Activated CD8-positive, alpha-beta memory T cell treated with anti-CD3 and anti-CD28 coated beads, Interleukin-2, amount 10 ng/mL, durations not matched to agents 7 days and 5 days (primary cell): Measurements from ENCODE around the gene CLEC17A. TPM values are rescaled to one million over a fixed set of nuclear protein-coding genes. Genes with fewer than 3 reads are reported as not detected.

Source experiments
- ATAC-seq: fragments of 150-1000 bp; cut with Tn5 transposase; one replicate; pipeline ENCODE4 v1.10.0; 2021; ENCODE audit warnings: moderate library complexity
- CTCF ChIA-PET: fragments of 350-600 bp; sonication (Branson Sonifier 250); formaldehyde crosslinking; loops from one replicate; lab custom pipeline; 2021; ENCODE audit warnings: antibody characterized with exemption; lab: Charles Lee
- DNase-seq: peaks from one replicate; pipeline ENCODE4 v3.0.0-alpha.2; 2020
- H3K27ac Mint-ChIP-seq: one replicate; pipeline ENCODE4 v1.8.0; 2021; ENCODE audit warnings: mild to moderate bottlenecking, mixed read lengths
- H3K27me3 Mint-ChIP-seq: one replicate; pipeline ENCODE4 v1.8.0; 2021; ENCODE audit warnings: mixed read lengths
- H3K36me3 Mint-ChIP-seq: one replicate; pipeline ENCODE4 v1.8.0; 2021; ENCODE audit warnings: mild to moderate bottlenecking, mixed read lengths
- H3K4me1 Mint-ChIP-seq: one replicate; pipeline ENCODE4 v1.8.0; 2021; ENCODE audit warnings: mixed read lengths
- H3K4me3 Mint-ChIP-seq: one replicate; pipeline ENCODE4 v1.8.0; 2021; ENCODE audit warnings: mild to moderate bottlenecking, moderate library complexity, mixed read lengths
- H3K9me3 Mint-ChIP-seq: one replicate; pipeline ENCODE4 v1.8.0; 2022; ENCODE audit warnings: low read depth, mixed read lengths
- total RNA-seq, 2 experiments: library from RNA; stranded (reverse); gene quantifications; one replicate each; pipeline ENCODE4 v1.2.3, GENCODE V29; 2021

Gene CLEC17A
- total RNA-seq, 2 experiments from 2014 or later: not detected

DNA sequence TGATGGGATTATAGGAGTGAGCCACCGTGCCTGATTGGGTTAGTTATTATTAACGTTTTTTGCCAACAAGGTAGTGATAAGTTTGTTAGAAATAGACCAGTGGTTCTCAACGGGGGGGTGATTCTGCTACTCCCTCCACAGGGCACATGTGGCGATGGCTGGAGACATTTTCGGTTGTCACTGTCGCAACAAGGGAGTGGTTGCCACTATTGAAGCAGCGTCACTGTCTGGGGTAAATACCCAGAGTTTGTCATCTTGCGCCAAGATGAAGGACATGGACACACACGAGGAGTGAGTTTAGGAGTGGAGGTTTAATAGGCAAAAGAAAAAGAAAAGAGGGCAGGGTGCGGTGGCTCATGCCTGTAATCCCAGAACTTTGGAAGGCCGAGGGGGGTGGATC is 72.8 kb downstream of the CLEC17A start:
- H3K4me1 Mint-ChIP-seq: no peaks in the 10 kb centered on the region
- ATAC-seq (no peak), DNase-seq (no peak)
- no peaks in the 10 kb centered on the region for H3K9me3 Mint-ChIP-seq
- H3K4me3 Mint-ChIP-seq: no peak overlapping the region
- H3K27ac Mint-ChIP-seq: no peak overlapping the region
- H3K27me3 Mint-ChIP-seq: peaks cover 7% of the 10 kb centered on the region
- CTCF ChIA-PET: no interaction called here
- no peaks in the 10 kb centered on the region for H3K36me3 Mint-ChIP-seq

DNA sequence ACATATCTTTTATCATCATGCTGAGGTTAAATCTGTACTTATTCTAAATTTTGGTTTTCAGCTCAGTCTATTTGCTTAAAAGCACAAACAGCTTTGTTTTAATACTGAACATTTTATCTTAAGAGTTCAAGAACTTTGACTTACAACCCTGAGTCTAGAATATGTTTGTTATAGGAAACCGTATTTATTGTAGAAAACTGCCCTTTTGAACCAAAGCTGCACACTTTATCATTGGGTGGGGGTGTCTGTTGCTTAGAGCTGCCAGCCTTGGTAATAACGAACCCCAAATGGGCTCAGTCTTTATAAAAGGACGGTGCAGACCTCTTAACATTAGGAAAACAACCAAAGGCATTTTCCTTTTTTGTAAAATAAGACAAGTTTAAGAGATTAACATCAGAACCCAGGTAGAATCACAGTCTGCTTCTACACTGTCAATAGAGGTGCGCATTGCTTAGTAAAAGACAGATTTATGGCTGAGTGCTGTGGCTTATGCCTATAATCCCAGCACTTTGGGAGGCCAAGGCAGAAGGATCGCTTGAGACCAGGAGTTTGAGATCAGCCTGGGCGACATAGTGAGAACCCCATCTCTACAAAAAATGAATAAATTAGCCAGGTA is 77.1 kb downstream of the CLEC17A start:
- no peak for ATAC-seq

DNA sequence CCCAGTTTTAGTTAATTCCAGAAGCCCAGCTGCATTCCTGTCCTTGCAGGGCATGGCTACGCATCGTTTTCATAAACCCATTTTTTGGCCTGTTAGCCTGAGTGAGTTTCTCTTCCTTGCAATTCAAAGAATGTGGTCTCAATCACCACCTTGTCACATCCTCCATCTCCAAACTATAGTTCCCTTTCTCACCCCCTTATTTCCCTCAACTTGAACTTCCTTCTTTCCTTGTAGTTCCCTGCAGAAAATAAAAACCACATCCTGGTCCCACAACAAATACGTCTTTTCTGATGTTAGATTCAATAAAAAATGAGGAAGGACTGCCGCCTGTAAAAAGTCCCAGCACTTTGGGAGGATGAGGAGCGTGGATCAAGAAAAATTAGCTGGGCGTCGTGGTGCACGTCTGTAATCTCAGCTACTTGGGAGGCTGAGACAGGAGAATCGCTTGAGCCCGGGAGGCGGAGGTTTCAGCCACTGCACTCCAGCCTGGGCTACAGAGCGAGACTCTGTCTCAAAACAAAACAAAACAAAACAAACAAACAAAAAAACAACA is 78.6 kb downstream of the CLEC17A start:
- peaks cover 11% of the 10 kb centered on the region for H3K27me3 Mint-ChIP-seq
- no peaks in the 10 kb centered on the region for H3K36me3 Mint-ChIP-seq
- H3K4me1 Mint-ChIP-seq: no peaks in the 10 kb centered on the region
- no peak overlapping the region for H3K27ac Mint-ChIP-seq
- ATAC-seq (no peak), DNase-seq (no peak)
- no peak overlapping the region for H3K4me3 Mint-ChIP-seq
- CTCF ChIA-PET: no interaction called here
- H3K9me3 Mint-ChIP-seq: no peaks in the 10 kb centered on the region

More for the DNA sequence above, 77.1 kb downstream of the CLEC17A start:
- Mint-ChIP-seq H3K4me1 (no peaks in the 10 kb centered on the region), H3K27ac (no peak overlapping the region), H3K36me3 (no peaks in the 10 kb centered on the region), H3K27me3 (peaks cover 11% of the 10 kb centered on the region), H3K9me3 (no peaks in the 10 kb centered on the region), H3K4me3 (no peak overlapping the region)
- DNase-seq: no peak
- CTCF ChIA-PET: no interaction called here

Other genes with a start within 250 kb of the CLEC17A start
- 100 to 1,000 TPM; 276 to 311 TPM for gene ADGRE5, start 201.6 kb upstream of the CLEC17A start, total RNA-seq
- gene DDX39A, start 163.7 kb upstream of the CLEC17A start, total RNA-seq: 100 to 1,000 TPM; 273 to 311 TPM
- 100 to 1,000 TPM; 224 to 236 TPM for gene PKN1, start 149.8 kb upstream of the CLEC17A start, total RNA-seq
- under 1 TPM in 1 of 2 experiments, not detected in 1; 0.40 TPM for gene PTGER1, start 107.7 kb upstream of the CLEC17A start, total RNA-seq
- gene GIPC1, start 87.0 kb upstream of the CLEC17A start, total RNA-seq: 10 to 100 TPM; 26.2 to 30.8 TPM
- 100 to 1,000 TPM in 1 of 2 experiments, 10 to 100 TPM in 1; 86.0 to 103 TPM for gene DNAJB1, start 64.7 kb upstream of the CLEC17A start, total RNA-seq
- gene TECR, start 53.5 kb upstream of the CLEC17A start, total RNA-seq: 100 to 1,000 TPM; 142 to 176 TPM
- 100 to 1,000 TPM; 113 to 129 TPM for gene NDUFB7, start 11.0 kb upstream of the CLEC17A start, total RNA-seq
- not detected for gene ADGRE3, start 91.8 kb downstream of the CLEC17A start, total RNA-seq
- 10 to 100 TPM in 1 of 2 experiments, 1 to 10 TPM in 1; 8.5 to 11.1 TPM for gene ZNF333, start 107.0 kb downstream of the CLEC17A start, total RNA-seq
- gene ADGRE2, start 195.5 kb downstream of the CLEC17A start, total RNA-seq: under 1 TPM; 0.49 to 0.50 TPM